OCI-M1 (cell line): ENCODE measurements around the gene GNPDA2.

ENCODE experiments used
- DNase-seq: peaks from one replicate; lab custom pipeline; 2025; lab: John Stamatoyannopoulos, UW

Gene GNPDA2

DNA sequence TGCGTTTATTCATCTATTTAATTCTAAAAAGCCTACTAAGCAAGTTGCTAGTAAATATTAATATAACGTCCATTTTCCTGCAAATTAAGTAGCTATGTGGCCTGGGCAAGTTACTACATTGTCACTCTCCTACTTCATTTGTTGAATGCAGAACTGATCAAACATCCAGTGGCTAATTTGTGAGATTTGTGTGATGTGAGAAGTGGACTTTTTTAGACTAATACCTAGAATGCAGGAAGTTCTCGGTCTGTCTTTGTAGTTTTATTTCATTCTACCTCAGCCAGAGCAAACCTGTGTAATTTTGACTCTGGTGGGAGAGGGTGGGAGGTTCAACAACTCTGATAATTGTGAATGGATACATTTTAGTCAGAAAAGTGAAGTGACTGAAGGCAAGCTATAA is 47.3 kb downstream of the GNPDA2 start:
- peak; percentile 41 for DNase-seq

GRCh38 chr4:44678094-44679041 is 48.0 kb downstream of the GNPDA2 start, which contains the start of gene GUF1:
Gene GUF1 (plus strand): TSS chr4:44678420. CDS start chr4:44678623, 203 bp downstream.
- peak; percentile 95 for DNase-seq

- peak; percentile 84 for DNase-seq
These were observed 51.0 kb downstream of the GNPDA2 start for GRCh38 chr4:44675366-44675765.

DNA sequence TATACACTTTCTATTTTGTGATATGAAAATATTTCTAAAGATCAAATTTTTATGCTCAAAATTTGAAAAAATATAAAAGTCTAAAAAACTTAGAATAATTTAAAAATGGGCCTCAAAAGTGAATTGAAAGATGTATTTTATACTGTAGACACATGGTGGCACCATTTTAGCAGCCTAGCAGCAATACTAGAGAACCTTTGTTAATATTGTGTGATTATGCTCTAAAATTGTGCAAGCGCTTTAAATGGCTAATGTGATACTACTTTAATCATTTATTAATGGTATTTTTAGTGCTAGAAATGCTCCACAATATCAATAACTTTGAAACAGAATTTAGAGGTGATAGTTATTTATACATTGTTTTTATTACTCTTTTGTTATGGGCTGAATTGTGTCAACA is 51.9 kb downstream of the GNPDA2 start:
- DNase-seq: peak; percentile 77

DNA sequence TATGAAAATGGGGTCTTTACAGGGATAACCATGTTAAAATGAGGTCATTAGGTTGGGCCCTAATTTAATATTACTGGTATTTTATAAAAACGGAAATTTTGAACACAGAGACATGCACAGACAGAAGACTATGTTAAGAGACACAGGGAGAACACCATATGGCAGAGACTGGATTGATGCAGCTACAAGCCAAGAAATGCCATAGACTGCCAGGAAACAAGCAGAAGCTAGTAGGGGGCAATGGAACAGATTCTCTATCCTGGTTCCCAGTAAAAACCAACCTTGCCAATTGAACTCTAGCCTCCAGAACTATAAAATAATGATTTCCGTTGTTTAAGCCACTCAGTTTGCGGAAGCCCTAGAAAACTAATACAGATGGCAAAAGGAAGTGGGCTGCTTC is 54.7 kb downstream of the GNPDA2 start:
- DNase-seq: no peak

DNA sequence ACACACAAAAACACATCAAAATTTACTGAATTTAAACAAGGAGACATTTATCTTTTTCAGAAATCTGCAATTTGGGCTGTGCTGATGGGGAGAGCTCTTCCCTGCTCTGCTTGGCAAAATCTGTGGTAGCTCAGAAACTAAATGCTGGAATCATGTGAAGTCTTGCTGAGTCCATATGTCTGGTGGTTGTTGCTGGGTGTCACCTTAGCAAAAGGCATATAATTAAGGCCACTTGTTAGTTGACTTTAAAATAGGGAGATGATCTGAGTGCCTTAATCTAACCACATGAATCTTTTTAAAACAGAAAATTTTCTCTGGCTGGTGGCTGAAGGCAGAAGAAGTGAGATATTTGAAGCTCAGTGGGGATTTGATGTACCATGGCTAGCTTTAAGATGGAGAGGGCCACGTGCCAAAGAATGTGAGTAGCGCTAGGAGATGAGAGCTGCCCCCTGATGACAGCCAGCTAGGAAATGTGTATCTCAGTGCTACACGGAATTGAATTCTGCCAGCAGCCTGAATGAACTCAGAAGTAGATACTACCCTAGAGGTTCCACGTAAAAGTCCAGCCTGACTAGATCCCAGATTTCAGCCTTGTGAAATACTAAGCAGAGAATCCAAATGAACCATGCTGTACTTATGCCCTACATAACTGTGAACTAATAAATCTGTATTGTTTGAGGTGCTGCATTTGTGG is 55.7 kb downstream of the GNPDA2 start:
- DNase-seq: no peak

DNA sequence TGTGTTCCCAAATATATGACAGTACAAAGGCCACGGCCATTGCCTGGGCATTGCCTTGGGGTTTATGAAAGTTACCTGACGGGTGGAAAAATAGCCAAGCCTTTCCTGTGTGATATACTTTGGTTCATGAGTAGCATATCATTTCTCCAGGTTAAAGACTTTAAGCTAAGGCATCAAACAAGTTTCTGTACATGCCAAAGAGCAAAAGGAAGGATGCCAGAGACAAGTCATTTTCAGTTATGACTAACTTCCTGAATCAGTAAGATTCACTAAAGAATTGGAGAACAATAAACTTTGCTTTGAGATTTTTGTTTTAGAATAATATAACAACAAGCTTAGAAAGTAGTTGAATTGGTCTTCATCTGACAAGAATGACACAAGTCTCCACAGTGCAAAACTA is 57.8 kb downstream of the GNPDA2 start:
- no peak for DNase-seq

- DNase-seq: no peak
These were observed 62.7 kb downstream of the GNPDA2 start for GRCh38 chr4:44663539-44664263.

- peak; percentile 18 for DNase-seq
These were observed 63.7 kb downstream of the GNPDA2 start for GRCh38 chr4:44662623-44663005.

DNA sequence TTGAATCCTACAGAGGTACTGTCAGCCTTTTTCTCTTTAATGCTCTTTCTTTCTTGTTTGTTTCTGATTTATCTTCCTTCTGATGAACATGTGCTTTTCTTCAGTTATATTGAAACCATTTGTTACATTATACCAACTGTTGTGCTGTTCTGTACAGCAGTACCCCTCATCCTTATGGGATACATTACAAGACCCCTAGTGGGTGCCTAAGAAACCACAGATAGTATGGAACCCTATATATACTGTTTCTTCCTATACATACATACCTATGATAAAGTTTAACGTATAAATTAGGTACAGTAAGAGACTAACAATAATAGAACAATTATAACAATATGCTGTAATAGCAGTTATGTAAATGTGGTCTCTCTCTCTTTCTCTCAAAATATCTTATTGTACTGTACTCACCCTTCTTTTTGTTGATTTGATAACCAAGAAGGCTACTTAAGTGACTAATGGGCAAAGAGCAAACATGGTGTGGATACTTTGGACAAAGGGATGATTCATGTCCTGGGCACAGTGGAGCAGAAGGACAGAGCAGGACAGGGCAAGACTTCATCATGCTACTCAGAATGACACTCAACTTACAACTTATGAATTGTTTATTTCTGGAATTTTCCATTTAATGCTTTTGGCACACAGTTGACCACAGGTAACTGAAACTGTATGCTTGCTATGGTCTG is 64.3 kb downstream of the GNPDA2 start:
- no peak for DNase-seq

DNA sequence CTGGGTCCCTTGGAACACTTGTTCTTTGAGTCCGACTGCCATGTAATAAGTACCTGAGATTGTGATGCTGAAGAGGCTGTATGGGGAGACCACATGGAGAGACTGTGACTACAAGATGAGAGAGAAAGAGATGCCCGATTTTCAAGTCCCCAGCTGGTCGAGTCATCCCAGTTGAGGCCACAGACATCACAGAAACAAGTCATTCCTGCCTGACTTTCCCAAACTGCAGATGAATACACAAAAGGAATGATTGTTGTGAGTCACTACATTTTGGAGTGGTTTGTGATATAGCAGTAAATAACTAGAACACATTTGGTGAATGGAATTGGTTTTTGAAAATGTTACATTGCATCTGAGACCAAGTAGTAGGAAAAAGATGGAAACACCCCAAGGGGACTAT is 66.0 kb downstream of the GNPDA2 start:
- DNase-seq: no peak

GRCh38 chr4:44652002-44652401 is 74.4 kb downstream of the GNPDA2 start:
- no peak for DNase-seq
